GM12878 (cell line): ENCODE results near the gene ACTBL2. TPM values are rescaled to one million over a fixed set of nuclear protein-coding genes. Genes with fewer than 3 reads are reported as not detected.

Experiments used
- ATAC-seq: fragments of 200-7000 bp; cut with Tn5 transposase; 3 replicates; pipeline ENCODE4 v1.9.1; 2020; ENCODE audit warnings: mild to moderate bottlenecking, moderate library complexity
- BruUV-seq: library from RNA; stranded (reverse); fragments of 400-500 nt; replicated peaks from 2 replicates; lab custom pipeline; 2021; lab: Mats Ljungman, UMichigan
- CTCF ChIA-PET: fragments of 300-600 bp; sonication (Branson Sonifier 250); formaldehyde crosslinking; extraction: SDS; loops from one replicate; lab custom pipeline; 2021; ENCODE audit warnings: inconsistent platforms; lab: Yijun Ruan, JAX
- POLR2A ChIA-PET: fragments of 350-600 bp; formaldehyde crosslinking; extraction: SDS; loops from one replicate; lab custom pipeline; 2021; ENCODE audit warnings: inconsistent platforms; lab: Charles Lee
- RAD21 ChIA-PET: fragments of 300-600 bp; sonication (Branson Sonifier 250); formaldehyde crosslinking; loops from one replicate; lab custom pipeline; 2023; ENCODE audit warnings: antibody characterized with exemption; ENCODE audit not compliant: unreplicated experiment; lab: Charles Lee
- SMC1A ChIA-PET: fragments of 300-600 bp; sonication (Branson Sonifier 250); formaldehyde crosslinking; loops from one replicate; lab custom pipeline; 2023; ENCODE audit not compliant: unreplicated experiment, uncharacterized antibody; lab: Charles Lee
- DNase-seq: peaks from one replicate; pipeline ENCODE4 v3.0.0-alpha.2; 2011; ENCODE audit warnings: low read depth, low spot score
- FAIRE-seq: peaks from 3 replicates; lab custom pipeline; 2011; peaks lifted over from hg19 to GRCh38; lab: Jason Lieb, UNC
- H2AFZ ChIP-seq: 2 replicates; pipeline ENCODE4 v1.6.0; 2011; ENCODE audit warnings: low read depth, low read length, control low read depth; ENCODE audit not compliant: control insufficient read depth
- H3K27ac ChIP-seq: 2 replicates; pipeline ENCODE4 v1.5.1; 2011; ENCODE audit warnings: control low read depth; ENCODE audit not compliant: control insufficient read depth, insufficient read depth
- H3K27me3 ChIP-seq, 2 experiments: replicated peaks in 1 of 2; 2 replicates each; pipeline versions ENCODE4 v1.6.0 to v1.6.1; 2011; ENCODE audit warnings: low read length in 1 of 2; ENCODE audit not compliant: control insufficient read depth in 2 of 2, insufficient read depth in 2 of 2
- H3K36me3 ChIP-seq, 2 experiments: 2 replicates each; pipeline ENCODE4 v1.5.1; 2011; ENCODE audit warnings: low read length in 1 of 2; ENCODE audit not compliant: control insufficient read depth in 2 of 2, insufficient read depth in 2 of 2
- H3K4me1 ChIP-seq: 2 replicates; pipeline ENCODE4 v1.6.1; 2011; ENCODE audit warnings: mild to moderate bottlenecking, low read length, moderate library complexity, mixed read lengths; ENCODE audit not compliant: control insufficient read depth, insufficient read depth
- H3K4me2 ChIP-seq: 2 replicates; pipeline ENCODE4 v1.6.0; 2011; ENCODE audit warnings: control low read depth; ENCODE audit not compliant: control insufficient read depth, insufficient read depth
- H3K4me3 ChIP-seq: fragments of 200-600 bp; sonication (generic); 2 replicates; pipeline ENCODE4 v1.5.1; 2016
- H3K79me2 ChIP-seq: 2 replicates; pipeline ENCODE4 v1.6.0; 2011; ENCODE audit warnings: low read length; ENCODE audit not compliant: control insufficient read depth, insufficient read depth
- H3K9ac ChIP-seq: 2 replicates; pipeline ENCODE4 v1.8.0; 2011; ENCODE audit warnings: low read length, control low read depth, mixed read lengths; ENCODE audit not compliant: control insufficient read depth, insufficient read depth
- H3K9me3 ChIP-seq: replicated peaks from 3 replicates; pipeline ENCODE4 v1.5.1; 2011; ENCODE audit warnings: mild to moderate bottlenecking, low read length; ENCODE audit not compliant: control insufficient read depth, insufficient read depth
- H4K20me1 ChIP-seq: 2 replicates; pipeline ENCODE4 v1.6.0; 2011; ENCODE audit not compliant: control insufficient read depth, insufficient read depth
- ATF7 ChIP-seq: fragments of 450-650 bp; IDR thresholded peaks from 2 replicates; pipeline ENCODE4 v1.6.1; 2016; ENCODE audit warnings: low read depth, mild to moderate bottlenecking
- BACH1 ChIP-seq: fragments of 450-650 bp; IDR thresholded peaks from 2 replicates; pipeline ENCODE4 v1.6.1; 2017; ENCODE audit warnings: mild to moderate bottlenecking, borderline replicate concordance
- EP300 ChIP-seq, 2 experiments: fragments of 150-350 bp in 1 of 2; IDR thresholded peaks; 2 replicates each; pipeline ENCODE4 v1.6.1; 2011 to 2012; ENCODE audit warnings: low read depth in 2 of 2, low read length in 2 of 2, borderline replicate concordance in 1 of 2, improper control_type of control experiment in 1 of 2, inconsistent platforms in 1 of 2; ENCODE audit not compliant: control insufficient read depth in 1 of 2
- EZH2 ChIP-seq: IDR thresholded peaks from 2 replicates; pipeline ENCODE4 v1.6.1; 2012; ENCODE audit warnings: low read depth, mild to moderate bottlenecking, control low read depth, inconsistent platforms, low read length, borderline replicate concordance; ENCODE audit not compliant: control insufficient read depth
- HDAC2 ChIP-seq: fragments of 200-600 bp; sonication (generic); IDR thresholded peaks from 2 replicates; pipeline ENCODE4 v1.6.1; 2017
- MLLT1 ChIP-seq: fragments of 450-650 bp; IDR thresholded peaks from 2 replicates; pipeline ENCODE4 v1.6.1; 2016; ENCODE audit warnings: mild to moderate bottlenecking
- MXI1 ChIP-seq: fragments of 150-350 bp; IDR thresholded peaks from 2 replicates; pipeline ENCODE4 v1.6.1; 2011; ENCODE audit warnings: low read depth, mild to moderate bottlenecking, inconsistent platforms, low read length, improper control_type of control experiment
- NR2C2 ChIP-seq: IDR thresholded peaks from 2 replicates; pipeline ENCODE4 v1.6.1; 2011; ENCODE audit warnings: borderline replicate concordance, low read depth; ENCODE audit not compliant: control insufficient read depth, insufficient read length
- RELB ChIP-seq: fragments of 450-650 bp; IDR thresholded peaks from 2 replicates; pipeline ENCODE4 v1.6.1; 2017; ENCODE audit warnings: low read depth, mild to moderate bottlenecking, moderate library complexity
- SRF ChIP-seq, 2 experiments: IDR thresholded peaks; 2 replicates each; pipeline ENCODE4 v1.6.1; 2011; ENCODE audit warnings: low read depth in 2 of 2, low read length in 2 of 2, mild to moderate bottlenecking in 1 of 2, moderate library complexity in 1 of 2
- ZBED1 ChIP-seq: IDR thresholded peaks from 2 replicates; pipeline ENCODE4 v1.6.1; 2016; ENCODE audit warnings: borderline replicate concordance
- ZNF622 ChIP-seq: fragments of 450-650 bp; IDR thresholded peaks from 2 replicates; pipeline ENCODE4 v1.6.1; 2017; ENCODE audit warnings: mild to moderate bottlenecking, inconsistent platforms
- in situ Hi-C: fragments of 300-500 bp; cut with MboI; formaldehyde crosslinking; loops from 9 replicates; pipeline ENCODE4 v1.14.3; 2018; ENCODE audit warnings: mixed read lengths
- intact Hi-C: fragments of 100-400 bp; cut with micrococcal nuclease; formaldehyde crosslinking; loops from one replicate; pipeline ENCODE4 v1.14.2; 2022; ENCODE audit not compliant: unreplicated experiment
- polyA plus RNA-seq, 11 experiments: library from polyadenylated mRNA; depleted of rRNA in 4 of 11; unstranded in 6 of 11; stranded (reverse) in 5 of 11; fragments of >200 nt; fragmentation: Nextera tagmentation in 4 of 11; fragmentation: Illumina TruSeq in 1 of 11; extraction: Ambion mirVana in 4 of 11; extraction: Trizol in 1 of 11; gene quantifications; 1 replicate in 1 of 11; 2 replicates in 10 of 11; pipeline versions ENCODE4 v1.2.1 to v1.2.3, GENCODE V29; 2011 to 2016; ENCODE audit warnings: inconsistent platforms in 2 of 11, missing spikeins in 2 of 11, low read depth in 1 of 11
- total RNA-seq, 4 experiments: library from RNA; depleted of rRNA in 3 of 4; stranded (reverse); fragments of >200 nt in 3 of 4; fragmentation: Illumina TruSeq in 1 of 4; extraction: Trizol in 1 of 4; gene quantifications; 2 replicates each; pipeline versions ENCODE4 v1.2.1 to v1.2.3, GENCODE V29; 2013 to 2021
- TF ChIP-seq, protein P1 (sequence below): IDR thresholded peaks from 2 replicates; pipeline ENCODE4 v1.6.1; 2011; ENCODE audit warnings: borderline replicate concordance, low read depth, mild to moderate bottlenecking, moderate library complexity, mixed read lengths, low read length; ENCODE audit not compliant: insufficient read depth; ENCODE audit errors: extremely low read length

Gene ACTBL2
- total and polyA plus RNA-seq, 10 of the 15 experiments (the other 5 are each of a cell fraction or from before 2014, with no cell fraction given) = 0.04 to 0.06 (median 0.04) TPM; not detected in 7

DNA sequence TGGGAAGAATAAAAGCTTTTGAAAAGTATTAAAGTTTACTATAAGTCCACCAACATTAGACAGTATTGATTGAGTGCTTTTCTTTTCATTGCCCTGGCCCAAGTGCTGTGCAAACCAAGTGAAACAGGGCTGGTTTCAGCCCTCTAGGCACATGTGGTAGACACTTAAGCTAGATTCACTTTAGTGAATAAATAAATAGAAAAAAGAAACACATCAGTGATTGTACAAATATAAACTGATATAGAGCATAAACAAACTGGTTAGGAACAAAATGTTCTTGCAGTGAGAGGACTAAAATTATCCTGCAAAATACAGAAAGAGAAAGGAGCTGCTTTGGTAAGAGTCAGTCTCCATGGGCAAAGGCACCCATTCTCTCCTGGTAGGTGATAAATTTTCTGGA is 29.7 kb downstream of the ACTBL2 start:
- Histone ChIP-seq H4K20me1 (no peaks in the 10 kb centered on the region), H3K4me1 (no peaks in the 10 kb centered on the region), H3K27ac (no peak overlapping the region), H3K4me2 (no peak overlapping the region), H3K36me3 (no peaks in the 10 kb centered on the region), H3K4me3 (no peak overlapping the region), H3K9ac (no peak overlapping the region), H2AFZ (no peak overlapping the region), H3K9me3 (no peaks in the 10 kb centered on the region), H3K27me3 (no peaks in the 10 kb centered on the region), H3K79me2 (no peaks in the 10 kb centered on the region)
- ChIA-PET RAD21 (interaction anchor here (1.4 kb wide), 1 partner anchor 11 kb away, joined by 5 read pairs; no protein-coding TSS in a partner anchor), POLR2A (interaction anchor here (1.6 kb wide), 1 partner anchor 9 kb away, joined by 4 read pairs; no protein-coding TSS in a partner anchor), SMC1A (interaction anchor here (0.8 to 3.5 kb wide), 4 partner anchors 11 to 31 kb away, joined by 3 to 14 read pairs (median 4); no protein-coding TSS in a partner anchor), CTCF (interaction anchor here (0.8 kb wide), 1 partner anchor 25 kb away, joined by 4 read pairs; no protein-coding TSS in a partner anchor)
- BruUV-seq = no TSS peak
- intact Hi-C loops (no loop called here), in situ Hi-C loops (no loop called here)
- DNase-seq (no peak), ATAC-seq (no peak), FAIRE-seq (no peak)
- TF ChIP-seq RELB = no peak
- TF ChIP-seq SRF (IDR thresholded peaks at IDR 0.05; ENCODE audit: low read depth in 2 of 2, low read length in 2 of 2) = no peak
- TF ChIP-seq, protein P1, sequence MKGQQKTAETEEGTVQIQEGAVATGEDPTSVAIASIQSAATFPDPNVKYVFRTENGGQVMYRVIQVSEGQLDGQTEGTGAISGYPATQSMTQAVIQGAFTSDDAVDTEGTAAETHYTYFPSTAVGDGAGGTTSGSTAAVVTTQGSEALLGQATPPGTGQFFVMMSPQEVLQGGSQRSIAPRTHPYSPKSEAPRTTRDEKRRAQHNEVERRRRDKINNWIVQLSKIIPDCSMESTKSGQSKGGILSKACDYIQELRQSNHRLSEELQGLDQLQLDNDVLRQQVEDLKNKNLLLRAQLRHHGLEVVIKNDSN = no peak
- TF ChIP-seq HDAC2 = no peak
- TF ChIP-seq EZH2 = no peak
- no peak for TF ChIP-seq BACH1
- TF ChIP-seq NR2C2 = no peak
- no peak for TF ChIP-seq MXI1
- no peak for TF ChIP-seq EP300 (IDR thresholded peaks at IDR 0.05; ENCODE audit: borderline replicate concordance in 1 of 2, control insufficient read depth in 1 of 2, low read depth in 2 of 2, low read length in 2 of 2)
- TF ChIP-seq ZBED1 = no peak
- no peak for TF ChIP-seq ATF7
- no peak for TF ChIP-seq ZNF622
- no peak for TF ChIP-seq MLLT1
